Neural cell (in vitro differentiated cells): Measurements from ENCODE around the gene MYO1H.

Experiments
- CTCF ChIP-seq: fragments of 450-650 bp; IDR thresholded peaks from 2 replicates; pipeline ENCODE4 v1.5.1; 2014; ENCODE audit warnings: antibody characterized with exemption, mild to moderate bottlenecking, moderate library complexity; ENCODE audit not compliant: poor library complexity, severe bottlenecking
- REST ChIP-seq: IDR thresholded peaks from 2 replicates; pipeline ENCODE4 v1.6.1; 2012; ENCODE audit warnings: borderline replicate concordance
- TAF1 ChIP-seq: IDR thresholded peaks from 2 replicates; pipeline ENCODE4 v1.6.1; 2012; ENCODE audit warnings: low read depth

- no peak for TF ChIP-seq CTCF
- no peak for TF ChIP-seq REST
- TF ChIP-seq TAF1 = no peak
Measured at GRCh38 chr12:109388167-109388563, 40.5 kb downstream of the MYO1H start.
